ENCODE data around the gene PRRX2.
"Not testable (repeated sequence)": the region's sequence is repeated elsewhere in the genome, so short reads cannot be mapped to it uniquely, and the experiment has no call there.

Gene PRRX2

GRCh38 chr9:129654554-129655040 lies 10.8 kb upstream of the PRRX2 start:
- no peak for DNase-seq (ENCODE audit: low read depth)

- DNase-seq (ENCODE audit: low read depth) = no peak
Observed at GRCh38 chr9:129655154-129655553, 10.3 kb upstream of the PRRX2 start.

GRCh38 chr9:129655696-129656095 lies 9.8 kb upstream of the PRRX2 start:
- DNase-seq (ENCODE audit: low read depth) = no peak

- no peak for DNase-seq (ENCODE audit: low read depth)
Observed at GRCh38 chr9:129656795-129657390, 8.6 kb upstream of the PRRX2 start.

- no peak for DNase-seq (ENCODE audit: low read depth)
Observed at GRCh38 chr9:129661029-129661428, 4.4 kb upstream of the PRRX2 start.

- not testable (repeated sequence) for DNase-seq (ENCODE audit: low read depth)
Observed at GRCh38 chr9:129662239-129662638, 3.2 kb upstream of the PRRX2 start.

GRCh38 chr9:129664746-129665388 lies 580 bp upstream of the PRRX2 start:
- no peak for DNase-seq (ENCODE audit: low read depth)

- DNase-seq (ENCODE audit: low read depth) = no peak
Observed at GRCh38 chr9:129665814-129666520, 520 bp downstream of the PRRX2 start.

GRCh38 chr9:129666575-129666974 lies 1.1 kb downstream of the PRRX2 start:
- no peak for DNase-seq (ENCODE audit: low read depth)

GRCh38 chr9:129667378-129667777 lies 1.9 kb downstream of the PRRX2 start:
- DNase-seq (ENCODE audit: low read depth) = no peak

- DNase-seq (ENCODE audit: low read depth) = no peak
Observed at GRCh38 chr9:129667850-129668249, 2.4 kb downstream of the PRRX2 start.

GRCh38 chr9:129669141-129669718 lies 3.8 kb downstream of the PRRX2 start:
- DNase-seq (ENCODE audit: low read depth) = no peak

- DNase-seq (ENCODE audit: low read depth) = no peak
Observed at GRCh38 chr9:129669946-129670345, 4.5 kb downstream of the PRRX2 start.

GRCh38 chr9:129671065-129671464 lies 5.6 kb downstream of the PRRX2 start:
- no peak for DNase-seq (ENCODE audit: low read depth)

GRCh38 chr9:129671519-129671918 lies 6.1 kb downstream of the PRRX2 start:
- no peak for DNase-seq (ENCODE audit: low read depth)

GRCh38 chr9:129672702-129673101 lies 7.3 kb downstream of the PRRX2 start:
- no peak for DNase-seq (ENCODE audit: low read depth)

GRCh38 chr9:129673602-129674001 lies 8.2 kb downstream of the PRRX2 start:
- no peak for DNase-seq (ENCODE audit: low read depth)

- no peak for DNase-seq (ENCODE audit: low read depth)
Observed at GRCh38 chr9:129674229-129674628, 8.8 kb downstream of the PRRX2 start.

GRCh38 chr9:129675620-129676019 lies 10.2 kb downstream of the PRRX2 start:
- DNase-seq (ENCODE audit: low read depth) = no peak

- no peak for DNase-seq (ENCODE audit: low read depth)
Observed at GRCh38 chr9:129676287-129676686, 10.8 kb downstream of the PRRX2 start.

GRCh38 chr9:129676975-129677374 lies 11.5 kb downstream of the PRRX2 start:
- DNase-seq (ENCODE audit: low read depth) = no peak

- no peak for DNase-seq (ENCODE audit: low read depth)
Observed at GRCh38 chr9:129677456-129677855, 12.0 kb downstream of the PRRX2 start.

GRCh38 chr9:129678844-129679243 lies 13.4 kb downstream of the PRRX2 start:
- DNase-seq (ENCODE audit: low read depth) = no peak

Data from stimulated activated CD8-positive, alpha-beta memory T cell treated with anti-CD3 and anti-CD28 coated beads, Interleukin-7, amount 100 ng/mL, for 24 hours (primary cell).